GM19324 (cell line): ENCODE data around the gene ZCCHC4.
"Not testable (repeated sequence)": the region's sequence is repeated elsewhere in the genome, so short reads cannot be mapped to it uniquely, and the experiment has no call there.

ENCODE experiments used
- ATAC-seq: cut with Tn5 transposase; IDR thresholded peaks from one replicate; pipeline ENCODE4 v1.9.1; 2021; ENCODE audit warnings: mild to moderate bottlenecking, moderate library complexity; ENCODE audit not compliant: unreplicated experiment, low FRiP score

Gene ZCCHC4

DNA sequence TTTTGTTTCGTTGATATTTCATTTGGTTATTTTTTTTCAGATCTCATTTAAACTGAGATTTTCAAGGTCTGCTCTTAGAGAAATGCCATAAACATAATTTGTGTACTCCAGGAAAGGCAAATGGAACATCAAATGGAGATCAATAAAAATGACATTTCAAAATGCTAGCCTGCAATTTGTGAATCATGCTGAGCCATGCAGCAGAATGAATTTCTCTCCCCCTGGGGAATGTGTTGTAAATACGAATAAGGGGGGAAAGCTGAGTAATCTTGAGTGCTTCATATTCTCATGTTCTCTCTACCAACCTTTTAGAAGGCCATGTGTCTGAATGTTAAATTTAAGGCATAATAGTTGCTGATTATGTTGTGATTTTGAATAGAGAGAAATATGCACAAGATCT, 7.8 kb downstream of the ZCCHC4 start:
- no peak for ATAC-seq

DNA sequence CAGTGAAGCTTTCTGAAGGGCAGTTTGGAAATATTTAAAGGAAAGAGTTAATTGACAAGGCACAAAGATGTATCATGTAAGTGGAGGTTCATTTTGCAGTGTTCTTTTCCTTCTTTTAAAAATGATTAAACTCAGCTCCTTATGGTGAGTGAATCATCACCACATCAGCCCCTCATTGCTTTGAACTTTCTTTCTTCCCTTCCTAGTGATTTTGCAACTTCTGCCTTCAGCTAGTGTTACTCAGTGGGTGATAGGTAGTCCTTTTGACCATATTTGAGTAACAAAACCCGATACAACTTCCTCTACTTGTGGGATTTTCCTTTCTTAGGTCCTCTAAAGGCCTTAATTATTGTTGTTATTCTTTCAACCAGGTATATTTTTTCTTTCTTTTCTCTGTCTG, 8.2 kb downstream of the ZCCHC4 start:
- no peak for ATAC-seq

DNA sequence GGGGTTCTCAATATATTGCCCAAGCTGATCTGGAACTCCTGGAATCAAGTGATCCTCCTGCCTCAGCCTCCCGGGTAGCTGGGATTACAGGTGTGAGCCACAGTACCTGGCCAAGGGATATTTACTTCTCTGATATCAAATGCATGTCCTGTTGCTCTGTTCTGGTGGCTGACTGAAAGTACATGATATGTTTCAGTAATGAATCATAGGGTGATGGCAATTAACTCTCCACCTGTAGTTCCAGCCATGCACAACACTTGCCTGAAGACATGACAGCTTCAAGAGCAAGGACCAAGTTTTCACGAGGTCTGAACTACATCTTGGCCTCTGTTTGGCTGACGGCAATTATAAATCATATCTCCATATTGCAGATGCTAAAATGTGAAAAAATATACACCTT, 9.1 kb downstream of the ZCCHC4 start:
- ATAC-seq: no peak

DNA sequence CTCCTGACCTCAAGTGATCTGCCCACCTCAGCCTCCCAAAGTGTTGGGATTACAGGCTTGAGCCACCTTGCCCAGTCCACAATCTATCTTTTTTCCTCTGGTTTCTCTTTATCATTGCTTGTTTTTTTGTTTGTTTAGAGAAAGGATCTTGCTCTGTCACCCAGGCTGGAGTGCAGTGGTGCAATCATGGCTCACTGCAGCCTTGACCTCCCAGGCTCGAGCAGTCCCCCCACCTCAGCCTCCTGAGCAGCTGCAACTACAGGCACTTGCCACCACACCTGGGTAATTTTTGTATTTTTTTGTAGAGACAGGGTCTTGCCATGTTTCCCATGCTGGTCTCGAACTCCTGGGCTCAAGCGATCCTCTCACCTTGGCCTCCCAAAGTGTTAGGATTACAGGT, 15.9 kb downstream of the ZCCHC4 start:
- not testable (repeated sequence) for ATAC-seq

DNA sequence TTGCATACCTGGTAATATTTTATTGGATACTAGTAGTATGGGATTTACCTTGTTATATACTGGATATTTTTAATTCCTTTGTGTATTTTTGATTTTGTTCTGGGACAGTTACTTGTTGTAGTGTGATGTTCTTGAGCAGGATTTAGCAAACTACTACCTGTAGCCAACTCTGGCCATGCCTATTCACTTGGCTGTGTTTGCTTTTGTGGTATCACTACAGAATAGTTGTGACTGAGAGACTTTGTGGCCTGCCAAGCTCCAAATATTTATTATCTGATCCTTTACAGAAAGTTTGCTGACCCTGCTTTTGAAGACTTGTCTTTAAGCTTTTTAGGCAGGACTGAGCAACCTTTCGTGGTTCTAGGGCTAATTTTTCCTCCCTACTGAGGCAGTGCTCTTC, 17.8 kb downstream of the ZCCHC4 start:
- ATAC-seq: no peak

DNA sequence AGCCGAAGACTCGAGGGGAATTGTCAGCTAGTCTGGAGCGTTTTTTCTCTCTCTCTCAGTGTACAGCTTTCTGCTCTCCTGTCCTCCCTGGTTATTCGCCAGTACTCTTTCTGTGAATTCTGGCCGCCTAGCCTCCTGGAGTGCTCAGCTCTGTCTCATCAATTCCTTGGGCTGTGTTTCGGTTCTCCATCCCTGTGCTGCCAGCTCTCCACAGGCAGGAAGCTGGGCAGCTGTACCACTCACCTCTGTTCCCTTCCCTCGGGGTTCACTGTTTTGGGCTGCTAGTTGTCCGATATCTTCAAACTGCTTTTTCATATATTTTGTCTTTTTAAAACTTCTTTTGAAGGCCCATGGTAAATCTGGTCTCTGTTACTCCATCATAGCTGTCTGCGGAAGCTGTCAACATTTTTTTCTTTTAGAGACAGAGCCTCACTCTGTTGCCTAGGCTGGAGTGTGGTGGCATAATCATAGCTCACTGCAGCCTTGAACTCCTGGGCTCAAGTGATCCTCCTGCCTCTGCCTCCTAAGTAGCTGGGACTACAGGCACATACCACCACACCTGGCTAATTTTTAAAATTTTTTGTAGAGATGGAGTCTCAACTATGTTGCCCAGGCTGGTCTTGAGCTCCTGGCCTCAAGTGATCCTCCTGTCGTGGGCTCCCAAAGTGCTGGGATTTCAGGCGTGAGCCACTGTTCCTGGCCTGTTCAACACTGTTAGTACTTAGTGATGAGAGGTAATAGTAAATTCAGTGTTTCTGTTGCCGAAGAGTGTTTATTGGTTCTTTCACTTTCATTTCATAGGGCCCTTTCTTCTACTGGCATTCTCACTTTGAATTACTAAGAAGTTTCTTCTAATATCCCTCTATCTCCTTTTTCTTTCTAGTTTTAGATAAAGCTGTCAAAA, 18.6 kb downstream of the ZCCHC4 start:
- ATAC-seq: peak; percentile 71

DNA sequence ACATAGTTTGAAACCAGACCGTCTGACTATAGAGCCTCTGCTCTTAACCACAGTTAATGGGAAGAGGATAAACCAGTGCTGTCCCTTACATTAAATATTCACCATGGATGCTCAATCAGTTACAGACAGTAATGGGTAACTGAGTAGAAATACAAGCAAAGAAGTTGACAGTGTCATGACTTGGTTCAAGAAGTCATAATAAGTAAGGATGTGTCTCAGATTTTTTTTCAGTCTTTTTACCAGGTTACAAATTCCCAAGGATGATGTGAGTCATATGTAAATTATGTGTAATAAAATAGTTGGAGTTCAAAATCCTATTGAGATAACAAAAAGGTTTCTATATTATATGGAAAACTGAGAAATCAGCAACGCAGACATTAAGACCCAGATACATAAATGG, 31.1 kb downstream of the ZCCHC4 start:
- no peak for ATAC-seq

DNA sequence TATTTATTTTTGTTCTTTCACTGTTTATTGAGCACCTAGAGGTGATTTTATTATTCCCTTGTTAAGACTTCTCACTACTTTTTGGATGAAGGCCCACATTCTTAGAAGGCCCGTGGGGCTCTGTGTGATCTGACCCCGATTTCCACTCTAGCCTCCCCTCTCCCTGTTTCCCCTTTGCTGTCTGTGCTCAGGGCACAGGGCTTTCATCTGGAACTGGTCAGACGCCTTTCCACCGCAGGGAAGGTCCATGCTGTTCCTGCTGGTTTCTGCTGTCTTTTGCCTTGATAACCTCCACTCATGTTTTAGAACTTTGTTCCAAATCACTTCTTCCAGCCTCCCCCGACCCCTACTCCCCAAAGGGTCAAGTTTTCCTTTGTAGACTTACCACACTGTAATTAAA, 33.2 kb downstream of the ZCCHC4 start:
- no peak for ATAC-seq

DNA sequence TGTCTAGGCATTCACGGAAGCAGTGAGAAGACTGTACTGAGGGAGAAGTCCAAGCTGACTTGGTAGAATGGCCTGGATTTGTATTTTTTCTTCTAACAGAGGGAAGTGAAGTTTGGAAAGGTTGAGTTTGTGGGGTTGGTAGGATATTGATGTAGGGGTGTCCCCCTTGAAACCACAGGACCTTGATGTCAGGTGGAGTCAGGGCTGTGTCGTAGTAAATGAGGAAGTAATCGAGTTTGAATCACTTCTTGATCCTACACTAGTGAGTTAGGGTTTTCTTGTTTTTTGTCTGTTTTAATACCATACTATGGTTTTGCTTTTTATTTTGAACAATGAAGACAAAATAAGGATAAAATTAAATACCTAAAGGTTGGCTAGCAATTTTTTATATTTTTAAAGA, 34.3 kb downstream of the ZCCHC4 start:
- ATAC-seq: no peak

DNA sequence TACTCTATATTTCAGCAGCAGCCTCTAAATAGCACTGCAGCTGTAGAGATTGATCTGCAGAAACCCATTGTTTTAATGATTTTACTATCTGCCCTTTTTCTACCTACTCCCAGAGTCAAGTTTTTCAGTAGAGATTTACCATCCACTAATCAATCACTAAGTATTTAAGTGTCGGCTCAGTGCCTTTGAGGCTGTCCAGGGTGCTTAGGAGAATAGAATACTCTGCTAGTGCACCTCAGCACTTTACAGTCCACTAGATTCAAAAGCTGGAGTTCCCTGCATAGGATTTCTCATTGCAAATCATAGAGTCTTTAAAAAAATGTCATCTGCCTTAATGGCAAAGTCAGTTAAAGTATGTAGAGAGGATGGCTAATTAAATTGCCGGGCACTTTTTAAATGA, 34.9 kb downstream of the ZCCHC4 start:
- ATAC-seq: no peak

DNA sequence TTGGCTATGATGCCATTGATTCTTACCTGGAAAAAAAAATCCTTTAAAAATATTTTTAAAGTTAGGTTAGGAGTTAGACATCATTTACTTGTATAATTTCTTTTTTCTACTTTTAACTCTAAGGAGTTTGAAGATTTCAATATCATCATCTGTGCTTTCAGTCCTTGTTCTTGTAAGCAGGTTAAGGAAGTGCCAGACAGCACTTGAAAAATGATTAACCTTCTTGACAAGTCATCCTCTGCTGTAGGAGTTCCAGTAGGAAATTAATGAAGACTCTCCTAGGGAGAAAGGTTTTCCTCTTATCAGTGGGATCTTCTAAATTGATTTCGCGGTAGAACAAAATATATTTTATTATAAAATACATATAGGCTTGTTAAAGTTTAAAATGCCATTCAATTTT, 35.4 kb downstream of the ZCCHC4 start:
- no peak for ATAC-seq

DNA sequence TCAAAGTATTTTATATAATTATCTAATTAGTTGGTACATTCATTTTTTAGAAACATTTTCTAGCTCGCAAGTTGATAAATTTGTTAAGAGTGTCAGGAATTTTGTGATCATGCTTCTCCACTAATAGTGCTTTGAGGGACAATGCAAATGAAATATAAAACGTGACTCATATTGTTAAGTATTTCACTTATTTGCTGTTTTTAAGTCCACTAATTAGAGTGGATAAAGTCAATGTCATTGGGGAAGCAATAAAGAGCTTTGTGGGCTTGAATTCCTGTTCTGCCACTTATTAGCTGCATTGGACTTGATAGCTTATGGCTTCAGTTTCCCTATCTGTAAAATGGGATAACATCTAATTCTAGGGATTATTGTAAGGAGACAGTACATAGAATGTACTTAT, 38.0 kb downstream of the ZCCHC4 start:
- ATAC-seq: no peak

DNA sequence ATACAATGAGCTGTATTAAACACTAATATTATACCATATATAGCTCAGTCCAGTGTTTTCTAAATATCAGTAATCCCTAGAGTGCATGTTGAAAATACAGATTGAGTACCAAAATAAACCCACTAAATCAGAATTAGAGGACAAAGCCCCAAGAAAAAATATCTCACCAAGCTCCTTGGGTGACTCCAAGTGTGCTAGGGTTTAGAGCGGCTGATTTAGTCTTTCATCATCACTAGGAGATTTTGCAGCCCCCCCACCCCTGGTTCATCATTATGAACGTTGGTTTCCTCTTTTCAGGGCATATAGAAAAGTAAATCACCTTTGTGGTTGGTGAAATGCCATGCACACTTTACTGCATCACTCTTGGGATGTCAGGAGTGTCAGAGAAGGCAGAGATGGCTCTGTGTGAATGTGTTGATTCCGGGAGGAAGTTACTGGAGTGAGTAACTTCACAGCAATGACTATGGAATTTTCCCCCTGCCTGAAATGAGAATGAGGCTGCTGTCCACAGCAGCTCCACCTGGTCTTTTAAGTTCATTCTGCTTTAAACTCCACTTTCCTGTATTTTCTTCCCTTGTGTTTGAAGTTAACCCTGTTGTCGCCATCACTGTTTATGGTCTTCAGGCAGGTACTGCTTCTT, 39.3 kb downstream of the ZCCHC4 start:
- ATAC-seq: no peak

DNA sequence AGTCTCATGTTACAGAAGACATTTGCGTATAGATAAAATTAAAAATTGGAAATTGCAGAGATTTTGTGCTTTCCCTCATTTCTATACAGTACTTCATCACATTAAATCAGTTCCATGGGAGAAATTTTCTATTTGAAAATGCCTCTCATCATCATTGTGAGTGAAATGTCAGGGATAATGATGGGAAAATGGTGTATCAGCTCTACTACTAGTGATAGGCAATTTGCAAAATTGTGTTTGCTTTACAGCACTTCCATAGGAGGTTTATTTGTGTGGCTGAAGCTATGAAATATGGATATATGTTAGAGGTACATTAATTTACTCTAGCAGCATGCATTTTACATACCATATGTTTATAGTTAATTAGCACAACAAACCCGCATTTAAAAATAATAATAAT, 43.5 kb downstream of the ZCCHC4 start:
- no peak for ATAC-seq

DNA sequence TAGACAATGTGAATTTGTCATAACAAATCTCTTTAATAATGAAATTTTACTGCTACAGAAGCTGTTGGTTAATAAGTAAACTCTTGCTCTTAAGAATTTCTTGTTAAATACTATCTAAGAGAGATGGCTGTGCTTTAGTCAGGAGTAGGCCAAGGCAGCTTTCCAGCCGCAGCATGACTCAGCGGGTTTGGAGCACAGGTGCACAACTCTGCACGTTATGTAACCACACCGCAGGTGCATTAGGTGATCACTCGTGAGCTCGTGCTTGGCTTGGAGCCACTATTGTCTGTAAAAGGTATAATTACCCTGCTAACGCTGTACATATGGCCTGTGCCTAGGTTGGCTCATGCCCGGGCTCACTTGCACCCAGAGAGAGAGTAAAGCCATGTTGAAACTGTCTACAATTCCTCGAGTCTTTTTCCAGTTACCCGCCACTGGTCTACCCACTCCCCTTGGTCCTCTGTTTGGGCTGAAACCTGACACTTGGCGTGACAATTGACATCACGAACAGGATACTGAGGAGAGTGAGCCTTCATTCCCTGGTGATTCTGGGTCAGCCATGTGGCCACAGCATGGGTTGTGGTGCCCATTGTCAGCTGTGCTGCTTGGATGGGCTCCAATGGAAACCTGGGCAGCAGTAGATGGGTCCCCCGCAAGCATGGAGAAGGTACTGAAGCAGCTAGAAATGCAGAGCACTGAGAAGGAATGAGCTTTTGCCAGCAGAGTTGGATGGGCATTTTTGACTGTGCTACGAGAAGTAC, 46.1 kb downstream of the ZCCHC4 start:
- ATAC-seq: no peak

DNA sequence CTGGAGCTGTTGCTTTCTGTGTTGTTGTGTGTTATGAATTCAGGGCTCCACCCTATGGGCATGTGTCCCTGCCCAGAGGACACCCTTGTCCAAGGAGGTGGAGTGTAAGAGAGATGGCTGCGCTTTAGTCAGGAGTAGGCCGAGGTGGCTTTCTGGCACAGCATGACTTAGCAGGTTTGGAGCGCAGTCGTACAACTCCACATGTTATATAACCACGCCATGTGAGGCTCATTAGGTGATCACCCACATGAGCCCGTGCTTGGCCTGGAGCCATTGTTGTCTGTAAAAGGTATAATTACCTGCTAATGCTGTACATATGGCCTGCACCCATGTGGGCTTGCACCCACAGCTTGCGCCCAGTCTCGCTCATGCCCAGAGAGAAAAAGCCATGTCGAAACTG, 48.7 kb downstream of the ZCCHC4 start:
- ATAC-seq: no peak

DNA sequence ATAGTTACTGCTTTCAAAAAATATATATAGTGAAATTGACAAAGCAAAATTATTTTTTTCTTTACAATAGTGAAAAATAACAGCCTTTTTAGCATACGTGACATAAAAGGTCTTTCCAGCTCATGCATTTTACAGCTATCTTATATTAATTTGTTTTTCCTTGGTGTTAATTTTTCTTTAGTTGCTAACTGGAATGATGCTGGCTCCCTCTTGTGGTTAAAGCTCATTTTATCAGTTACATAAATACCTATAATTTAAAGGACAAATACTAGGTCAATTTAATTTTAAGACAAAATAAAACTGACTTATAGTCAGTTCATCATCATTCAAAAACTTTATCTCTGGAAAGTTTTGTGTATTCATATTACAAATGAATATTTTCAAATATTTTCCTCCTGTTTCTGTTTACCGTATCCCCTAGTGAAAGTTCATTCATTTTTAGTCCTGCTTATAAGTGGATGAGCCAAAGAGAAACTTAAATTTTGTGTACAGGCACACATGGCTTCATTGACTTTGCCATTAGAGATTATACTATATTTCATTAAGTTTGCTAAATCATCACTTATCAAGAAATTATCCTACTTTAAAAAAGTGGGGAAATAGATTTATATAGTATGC, 54.5 kb downstream of the ZCCHC4 start:
- no peak for ATAC-seq

DNA sequence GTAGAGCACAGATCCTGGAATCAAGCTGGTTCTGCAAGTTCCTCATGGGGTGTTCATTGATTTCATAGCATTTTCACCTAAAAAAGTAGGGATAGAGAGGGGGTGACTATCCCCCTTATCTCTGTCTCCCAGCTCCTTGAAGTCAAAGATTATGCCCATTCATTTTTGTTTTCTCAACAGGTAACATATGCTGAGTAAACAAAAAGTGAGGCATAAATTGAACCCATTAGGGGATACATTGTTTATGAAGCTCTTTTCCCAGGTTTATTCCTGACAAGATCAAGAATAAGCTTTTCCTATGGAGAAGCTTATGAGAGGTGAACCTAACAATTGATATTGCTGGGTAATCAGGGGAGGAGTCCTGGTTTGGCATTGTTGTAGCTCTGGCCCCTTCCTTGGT, 55.3 kb downstream of the ZCCHC4 start:
- no peak for ATAC-seq

DNA sequence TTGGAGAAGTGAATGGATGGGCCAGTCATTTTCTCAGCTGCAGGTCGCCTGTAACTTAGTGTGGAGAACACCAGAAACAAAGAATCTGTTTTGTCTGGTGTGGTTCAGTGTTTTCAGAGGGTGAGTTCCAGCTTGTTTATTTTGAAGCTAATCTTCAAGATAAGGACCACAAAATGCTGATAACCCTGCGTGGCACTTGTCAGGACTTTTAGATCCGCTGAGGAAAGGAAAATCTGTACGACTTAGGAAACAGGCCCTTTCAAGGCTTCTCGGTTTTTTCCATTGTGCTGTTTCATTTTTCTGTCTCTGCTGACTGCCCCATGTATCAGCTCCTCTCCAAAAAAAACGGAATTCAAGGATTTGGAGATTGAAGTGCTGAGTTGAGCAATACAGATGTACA, 55.7 kb downstream of the ZCCHC4 start:
- no peak for ATAC-seq

DNA sequence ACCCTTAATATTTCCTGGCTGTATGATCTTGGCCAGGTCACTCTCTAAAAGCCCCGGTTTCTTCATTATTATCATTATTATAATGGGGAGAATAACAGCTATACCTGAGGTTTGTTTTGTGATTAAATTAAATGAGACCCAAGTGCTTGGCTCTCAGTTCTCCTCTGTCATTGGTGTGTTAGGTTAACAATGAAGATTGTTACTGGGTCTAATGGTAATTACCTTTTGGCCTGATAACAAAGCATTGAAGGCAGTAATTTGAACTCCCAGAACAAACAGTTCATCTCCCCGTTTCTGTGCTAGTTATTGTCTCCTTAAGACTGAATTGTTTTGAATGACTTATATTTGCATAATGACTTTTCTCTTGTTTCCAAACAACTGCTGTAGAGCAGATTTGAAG, 57.7 kb downstream of the ZCCHC4 start:
- ATAC-seq: no peak

DNA sequence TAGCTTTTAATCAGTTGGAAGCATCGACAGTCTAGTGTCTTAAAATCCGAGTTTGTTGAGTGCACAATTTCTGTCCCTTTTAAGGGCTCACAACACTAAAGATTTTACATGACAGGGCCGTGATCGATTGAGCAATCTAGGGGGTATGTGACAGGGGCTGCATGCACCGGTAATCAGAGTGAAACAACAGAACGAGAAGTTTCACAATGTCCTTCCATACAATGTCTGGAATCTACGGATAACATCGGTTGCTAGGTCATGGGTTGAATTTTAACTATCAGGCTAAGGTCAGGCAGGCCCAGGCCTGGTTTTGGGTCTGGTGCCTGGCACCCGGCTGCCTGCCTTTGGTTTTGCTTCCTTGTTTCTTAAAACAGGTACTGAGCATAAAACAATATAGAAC, 60.0 kb downstream of the ZCCHC4 start:
- not testable (repeated sequence) for ATAC-seq
